Peyer's patch (tissue), 4 donors: ENCODE measurements around the gene HEXD.

Source experiments
- POLR2A ChIP-seq, 2 donors: fragments of 450-650 bp; IDR thresholded peaks; one replicate each; pipeline ENCODE4 v1.5.1; 2017; ENCODE audit warnings: antibody characterized with exemption in 2 of 2, mild to moderate bottlenecking in 2 of 2, moderate library complexity in 2 of 2
- TF ChIP-seq, protein P1 (sequence below), 6 experiments: fragments of 450-650 bp in 4 of 6; fragments of 200-600 bp in 2 of 6; sonication (generic) in 1 of 6; IDR thresholded peaks; one replicate each; pipeline ENCODE4 v1.5.1; 2017 to 2019; ENCODE audit warnings: antibody characterized with exemption in 6 of 6, mild to moderate bottlenecking in 3 of 6, moderate library complexity in 1 of 6

DNA sequence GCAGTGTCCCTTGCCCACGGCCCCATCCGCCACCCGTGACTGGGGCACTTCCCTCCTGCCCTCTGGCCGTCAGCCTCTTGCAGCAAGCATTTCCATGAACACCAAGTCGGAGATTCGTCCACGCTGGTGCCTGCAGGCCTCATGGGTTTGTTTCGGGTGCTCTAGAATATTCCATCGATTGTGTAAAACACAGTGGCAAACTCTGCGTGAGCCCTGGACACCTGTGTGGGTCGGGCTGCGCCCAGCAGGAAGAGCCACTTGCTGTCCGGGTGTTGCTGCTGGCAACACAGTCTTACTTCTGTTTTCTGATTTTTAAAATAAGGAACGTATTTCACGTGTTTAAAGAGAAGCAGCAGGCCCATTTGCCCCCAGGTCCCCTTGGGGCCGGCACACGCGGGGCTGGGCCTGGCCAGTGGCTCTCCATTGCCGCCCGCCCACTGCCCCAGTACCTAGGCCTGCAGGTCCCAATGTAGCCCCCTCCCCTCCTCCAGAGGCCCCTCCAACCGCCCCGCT lies 22.4 kb downstream of the HEXD start:
- TF ChIP-seq, protein P1, sequence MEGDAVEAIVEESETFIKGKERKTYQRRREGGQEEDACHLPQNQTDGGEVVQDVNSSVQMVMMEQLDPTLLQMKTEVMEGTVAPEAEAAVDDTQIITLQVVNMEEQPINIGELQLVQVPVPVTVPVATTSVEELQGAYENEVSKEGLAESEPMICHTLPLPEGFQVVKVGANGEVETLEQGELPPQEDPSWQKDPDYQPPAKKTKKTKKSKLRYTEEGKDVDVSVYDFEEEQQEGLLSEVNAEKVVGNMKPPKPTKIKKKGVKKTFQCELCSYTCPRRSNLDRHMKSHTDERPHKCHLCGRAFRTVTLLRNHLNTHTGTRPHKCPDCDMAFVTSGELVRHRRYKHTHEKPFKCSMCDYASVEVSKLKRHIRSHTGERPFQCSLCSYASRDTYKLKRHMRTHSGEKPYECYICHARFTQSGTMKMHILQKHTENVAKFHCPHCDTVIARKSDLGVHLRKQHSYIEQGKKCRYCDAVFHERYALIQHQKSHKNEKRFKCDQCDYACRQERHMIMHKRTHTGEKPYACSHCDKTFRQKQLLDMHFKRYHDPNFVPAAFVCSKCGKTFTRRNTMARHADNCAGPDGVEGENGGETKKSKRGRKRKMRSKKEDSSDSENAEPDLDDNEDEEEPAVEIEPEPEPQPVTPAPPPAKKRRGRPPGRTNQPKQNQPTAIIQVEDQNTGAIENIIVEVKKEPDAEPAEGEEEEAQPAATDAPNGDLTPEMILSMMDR (IDR thresholded peaks at IDR 0.05): no peak
- no peak for TF ChIP-seq POLR2A (IDR thresholded peaks at IDR 0.05)
